ENCODE measurements around the gene MVD.

Gene MVD

GRCh38 chr16:88662843-88663606 is at the start of gene MVD:
Gene MVD (minus strand): TSS chr16:88663091. CDS start chr16:88663080, 11 bp downstream.
- peak; percentile 95 for DNase-seq (ENCODE audit: low read depth)

GRCh38 chr16:88712362-88712979 is 49.6 kb upstream of the MVD start:
- no peak for DNase-seq (ENCODE audit: low read depth)

- DNase-seq (ENCODE audit: low read depth): no peak
These were observed 49.0 kb upstream of the MVD start for GRCh38 chr16:88711750-88712340.

- DNase-seq (ENCODE audit: low read depth): no peak
These were observed 47.7 kb upstream of the MVD start for GRCh38 chr16:88710556-88710955.

- no peak for DNase-seq (ENCODE audit: low read depth)
These were observed 44.3 kb upstream of the MVD start for GRCh38 chr16:88706965-88707826.

GRCh38 chr16:88706229-88706964 is 43.5 kb upstream of the MVD start, which contains the start of the genes CTU2 and RNF166:
Gene CTU2 (plus strand): TSS chr16:88706503. CDS start chr16:88706531, 28 bp downstream.
Gene RNF166 (minus strand): TSS chr16:88706408. CDS start chr16:88706325, 83 bp downstream.
- peak; percentile 76 for DNase-seq (ENCODE audit: low read depth)

- no peak for DNase-seq (ENCODE audit: low read depth)
These were observed 42.9 kb upstream of the MVD start for GRCh38 chr16:88705801-88706228.

- DNase-seq (ENCODE audit: low read depth): no peak
These were observed 42.3 kb upstream of the MVD start for GRCh38 chr16:88705076-88705684.

- no peak for DNase-seq (ENCODE audit: low read depth)
These were observed 40.8 kb upstream of the MVD start for GRCh38 chr16:88703486-88704309.

- DNase-seq (ENCODE audit: low read depth): no peak
These were observed 39.7 kb upstream of the MVD start for GRCh38 chr16:88702371-88703210.

- no peak for DNase-seq (ENCODE audit: low read depth)
These were observed 38.9 kb upstream of the MVD start for GRCh38 chr16:88701581-88702370.

- peak; percentile 74 for DNase-seq (ENCODE audit: low read depth)
These were observed 38.0 kb upstream of the MVD start for GRCh38 chr16:88700636-88701482.

GRCh38 chr16:88700322-88700635 is 37.4 kb upstream of the MVD start:
- DNase-seq (ENCODE audit: low read depth): no peak

GRCh38 chr16:88699180-88699579 is 36.3 kb upstream of the MVD start:
- no peak for DNase-seq (ENCODE audit: low read depth)

GRCh38 chr16:88698646-88699045 is 35.8 kb upstream of the MVD start:
- no peak for DNase-seq (ENCODE audit: low read depth)

GRCh38 chr16:88697831-88698615 is 35.1 kb upstream of the MVD start:
- DNase-seq (ENCODE audit: low read depth): no peak

Measured in stromal cell of bone marrow (primary cell).